Effector CD8-positive, alpha-beta T cell (primary cell): ENCODE data around the gene INTS11.
"Not testable (repeated sequence)": the region's sequence is repeated elsewhere in the genome, so short reads cannot be mapped to it uniquely, and the experiment has no call there.

Source experiments
- DNase-seq: peaks from one replicate; lab custom pipeline; 2025; lab: John Stamatoyannopoulos, UW

INTS11 gene

GRCh38 chr1:1329304-1330210, 5.1 kb upstream of the INTS11 start:
- no peak for DNase-seq

DNA sequence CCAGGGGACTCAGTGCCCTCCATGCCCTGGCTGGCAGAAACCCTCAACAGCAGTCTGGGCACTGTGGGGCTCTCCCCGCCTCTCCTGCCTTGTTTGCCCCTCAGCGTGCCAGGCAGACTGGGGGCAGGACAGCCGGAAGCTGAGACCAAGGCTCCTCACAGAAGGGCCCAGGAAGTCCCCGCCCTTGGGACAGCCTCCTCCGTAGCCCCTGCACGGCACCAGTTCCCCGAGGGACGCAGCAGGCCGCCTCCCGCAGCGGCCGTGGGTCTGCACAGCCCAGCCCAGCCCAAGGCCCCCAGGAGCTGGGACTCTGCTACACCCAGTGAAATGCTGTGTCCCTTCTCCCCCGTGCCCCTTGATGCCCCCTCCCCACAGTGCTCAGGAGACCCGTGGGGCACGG, 3.8 kb upstream of the INTS11 start:
- DNase-seq, result no peak

- DNase-seq, result no peak
These were observed 2.8 kb upstream of the INTS11 start for GRCh38 chr1:1327291-1327690.

- DNase-seq, result no peak
These were observed 1.7 kb upstream of the INTS11 start for GRCh38 chr1:1326075-1326605.

DNA sequence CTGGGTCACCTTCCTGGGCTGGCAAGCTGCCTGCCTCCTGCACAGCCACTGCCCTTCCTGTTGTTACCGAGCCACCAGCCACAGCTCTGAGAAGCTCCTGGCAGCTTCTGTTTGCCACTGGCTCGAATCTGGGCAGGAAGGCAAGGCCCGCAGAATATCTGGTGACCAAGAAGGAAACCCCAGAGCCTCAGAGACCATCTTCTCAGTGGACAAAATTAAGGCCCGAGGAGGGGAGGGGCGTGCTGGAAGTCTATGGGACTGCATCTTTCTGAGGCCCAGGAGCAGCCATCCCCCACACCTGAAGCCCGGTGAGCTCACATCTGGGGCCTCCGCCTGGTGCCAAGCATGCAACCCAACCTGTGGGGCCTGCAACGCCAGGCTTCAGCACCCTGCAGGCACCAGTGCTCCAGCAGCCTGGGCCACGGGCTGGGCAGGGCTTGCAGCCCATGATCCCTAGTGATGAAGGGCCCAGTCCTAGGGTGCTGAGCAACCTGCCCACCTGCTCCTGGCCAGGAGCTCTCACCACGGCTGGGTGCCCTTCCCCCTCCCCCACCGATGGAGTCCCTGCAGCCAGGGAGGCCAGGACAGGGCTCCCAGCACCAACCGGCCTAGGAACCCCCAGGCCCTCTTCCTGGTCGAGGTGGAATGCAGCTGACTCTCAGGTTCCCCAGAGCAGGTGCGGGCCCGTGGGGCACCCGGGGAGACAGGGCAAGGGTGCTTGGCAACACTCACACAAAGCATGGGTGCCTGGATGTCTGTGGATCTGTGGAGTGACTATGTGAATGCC, 1.0 kb upstream of the INTS11 start:
- DNase-seq, result no peak

- no peak for DNase-seq
These were observed 356 bp downstream of the INTS11 start for GRCh38 chr1:1324084-1324523.

- no peak for DNase-seq
These were observed 1.5 kb downstream of the INTS11 start for GRCh38 chr1:1322952-1323351.

DNA sequence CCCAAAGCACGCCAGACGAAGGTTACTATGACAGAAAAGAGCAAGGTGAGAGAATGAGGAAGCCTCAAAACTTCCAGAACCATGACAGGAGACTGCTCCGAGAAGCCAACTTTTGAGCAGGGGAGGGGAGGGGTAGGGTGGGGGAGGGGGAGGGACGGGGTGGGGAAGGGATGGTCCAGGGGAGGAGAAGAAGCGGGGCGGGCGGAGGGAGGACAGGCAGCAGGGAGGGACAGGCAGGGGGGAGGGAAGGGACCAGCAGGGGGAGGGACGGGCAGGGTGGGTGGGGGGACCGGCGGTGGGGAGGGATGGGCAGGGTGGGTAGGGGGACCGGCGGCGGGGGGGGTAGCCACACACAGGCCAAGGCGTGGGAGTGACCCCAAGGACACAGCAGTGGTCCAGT, 2.0 kb downstream of the INTS11 start:
- no peak for DNase-seq

DNA sequence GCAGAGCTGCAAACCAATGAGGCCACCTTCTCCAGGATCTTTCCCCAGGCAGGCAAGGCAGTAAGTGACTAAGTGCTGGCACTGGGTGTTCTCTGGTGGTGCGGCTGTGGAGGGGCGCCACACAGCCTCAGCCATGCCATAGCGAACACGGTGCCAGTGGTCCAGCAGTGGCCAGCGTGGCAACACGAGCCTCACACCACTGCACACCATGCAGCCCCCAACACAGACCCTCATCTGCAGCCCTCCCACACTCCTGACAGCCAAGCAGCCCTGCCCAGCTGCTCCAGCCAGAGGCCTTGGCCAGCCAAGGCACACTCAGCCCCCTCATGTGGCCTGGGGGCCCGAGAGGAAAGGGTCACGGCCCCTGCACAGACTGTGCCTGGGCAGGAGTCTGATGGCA, 3.0 kb downstream of the INTS11 start:
- no peak for DNase-seq

DNA sequence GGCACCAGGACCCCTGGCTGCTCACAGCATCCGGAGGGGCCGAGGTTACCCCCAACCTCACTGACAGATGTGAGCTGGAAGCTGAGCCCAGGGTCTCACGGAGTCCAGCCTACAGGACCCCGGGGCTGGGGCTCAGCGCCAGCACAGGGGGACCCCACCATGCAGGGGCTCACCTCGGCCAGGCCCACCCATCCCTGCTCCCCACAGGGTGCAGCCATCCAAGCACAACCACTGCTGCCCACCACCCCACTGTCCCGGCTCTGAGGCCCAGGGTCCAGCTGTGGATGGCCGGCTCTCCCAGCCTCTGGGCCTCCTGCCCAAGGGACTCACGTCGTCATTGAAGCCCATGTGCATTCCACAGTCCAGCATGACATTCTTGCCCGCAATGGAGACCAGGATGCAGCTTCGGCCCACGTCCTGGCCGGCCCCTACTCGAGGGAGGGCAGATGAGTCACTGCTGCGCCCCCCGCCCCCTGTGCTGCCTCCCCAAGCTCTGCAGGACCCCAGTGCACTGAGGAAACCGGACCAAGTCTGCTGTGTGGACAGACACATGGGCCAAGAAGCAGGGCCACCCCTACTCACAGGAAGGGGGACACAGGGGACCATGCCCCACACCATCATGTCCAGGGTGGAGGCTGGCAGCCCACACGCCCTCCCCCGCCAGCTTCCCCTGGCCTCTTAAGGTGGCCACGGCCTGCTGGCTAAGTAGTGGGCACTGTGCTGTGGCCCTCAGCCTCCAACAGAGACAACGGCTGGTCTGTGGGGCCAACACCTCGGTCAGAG, 3.6 kb downstream of the INTS11 start:
- no peak for DNase-seq

GRCh38 chr1:1319646-1319941, 4.9 kb downstream of the INTS11 start:
- no peak for DNase-seq

DNA sequence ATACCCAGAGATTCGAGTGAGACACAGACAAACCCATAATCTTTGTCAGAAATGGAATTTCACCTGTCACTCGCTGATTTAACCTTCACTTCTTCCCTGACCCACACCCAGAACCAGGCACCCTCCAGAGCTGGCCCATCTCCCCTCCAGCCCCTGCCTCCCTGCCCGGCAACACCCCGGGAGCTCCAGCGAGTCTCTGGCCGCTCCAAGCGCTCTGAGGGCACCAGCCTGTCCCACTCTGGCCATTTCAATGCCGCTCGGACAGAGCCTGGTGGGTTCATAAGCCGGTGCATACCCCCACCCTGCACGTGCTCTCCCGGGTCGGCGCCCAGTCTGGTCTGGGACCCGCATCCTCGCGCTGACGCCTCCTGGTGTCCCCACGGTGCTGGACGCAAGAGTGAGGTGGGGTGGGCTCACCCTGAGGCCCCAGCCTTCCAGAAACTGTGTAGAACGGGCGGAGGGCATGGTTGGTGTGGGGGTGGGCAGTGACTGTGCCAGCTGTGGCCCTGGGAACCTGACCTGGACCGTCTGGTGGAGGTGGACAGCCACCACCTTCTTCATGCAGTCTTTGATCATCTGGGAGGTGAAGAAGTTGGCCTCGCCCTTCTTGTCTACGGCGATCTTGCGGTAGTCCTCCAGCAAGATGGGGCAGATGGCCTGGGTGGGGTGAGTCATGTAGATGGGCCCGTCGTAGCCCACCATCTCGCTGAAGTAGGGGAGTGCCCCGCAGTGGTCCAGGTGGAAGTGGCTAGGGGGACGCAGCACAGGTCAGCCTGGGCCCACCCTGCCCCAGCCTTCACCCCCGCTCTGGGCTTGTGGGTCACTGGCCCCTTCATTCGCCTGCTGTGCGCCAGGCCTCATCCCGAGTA, 5.4 kb downstream of the INTS11 start:
- DNase-seq, result no peak

DNA sequence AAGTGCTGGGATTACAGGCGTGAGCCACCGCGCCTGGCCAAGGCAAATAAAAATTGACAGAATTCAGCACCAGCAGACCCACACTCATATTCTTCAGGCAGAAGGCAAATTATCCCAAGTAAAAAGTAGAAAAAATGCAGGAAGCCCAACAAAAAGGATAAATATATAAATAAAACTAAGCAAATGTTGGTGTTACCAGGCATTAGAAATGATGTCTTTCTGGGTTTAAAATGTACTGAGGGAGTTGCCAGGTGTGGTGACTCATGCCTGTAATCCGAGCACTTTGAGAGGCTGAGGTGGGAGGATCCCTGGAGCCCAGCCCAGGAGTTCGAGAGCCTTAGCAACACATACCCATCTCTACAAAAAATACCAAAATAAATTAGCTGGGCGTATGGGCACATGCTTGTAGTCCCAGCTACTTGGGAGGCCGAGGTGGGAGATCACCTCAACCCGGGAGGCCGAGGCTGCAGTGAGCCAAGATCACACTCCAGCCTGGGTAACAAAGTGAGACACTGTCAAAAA, 6.3 kb downstream of the INTS11 start:
- DNase-seq, result no peak

DNA sequence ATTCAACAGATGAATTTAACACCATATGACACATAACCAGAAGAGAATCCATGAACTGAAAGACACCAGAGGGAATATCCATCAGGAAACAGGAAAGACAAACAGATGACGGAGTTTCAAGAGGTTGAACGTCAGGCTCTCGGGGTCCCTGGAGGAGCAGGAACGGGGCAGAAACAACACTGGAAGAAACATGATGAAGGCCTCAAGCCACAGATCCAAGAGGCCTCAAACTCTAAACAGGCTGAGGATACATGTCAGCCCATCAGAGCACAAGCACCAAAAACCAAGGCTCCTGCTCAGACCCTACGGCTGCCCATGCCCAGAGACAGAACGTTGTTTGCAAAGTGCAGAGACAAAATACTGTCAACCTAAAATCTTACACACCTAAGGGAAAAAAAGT, 7.0 kb downstream of the INTS11 start:
- no peak for DNase-seq

- not testable (repeated sequence) for DNase-seq
These were observed 8.3 kb downstream of the INTS11 start for GRCh38 chr1:1316199-1316598.

- DNase-seq, result no peak
These were observed 9.0 kb downstream of the INTS11 start for GRCh38 chr1:1315435-1315954.

GRCh38 chr1:1314678-1315335, 9.7 kb downstream of the INTS11 start:
- no peak for DNase-seq

DNA sequence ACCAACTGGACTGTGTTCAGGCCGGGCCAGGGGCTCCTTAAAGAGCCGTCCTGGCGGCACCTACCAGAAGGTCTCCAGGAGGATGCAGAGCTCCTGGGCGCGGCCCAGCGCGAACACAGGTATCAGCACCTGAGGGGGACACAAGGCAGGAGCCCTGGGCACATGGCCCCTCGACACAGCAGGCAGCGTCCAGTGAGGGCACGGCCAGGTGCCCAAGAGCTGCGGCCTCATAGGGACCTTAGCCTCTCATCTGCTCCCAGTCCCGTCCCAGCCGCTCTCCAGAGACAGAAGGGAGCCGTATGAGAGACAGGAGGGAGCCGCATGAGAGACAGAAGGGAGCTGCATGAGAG, 10.2 kb downstream of the INTS11 start:
- DNase-seq, result no peak

GRCh38 chr1:1313500-1314236, 10.8 kb downstream of the INTS11 start:
- no peak for DNase-seq
